Measurements from ENCODE around the gene GRAP2. TPM values are rescaled to one million over a fixed set of nuclear protein-coding genes. Genes with fewer than 3 reads are reported as not detected.
"Not testable (repeated sequence)": the region's sequence is repeated elsewhere in the genome, so short reads cannot be mapped to it uniquely, and the experiment has no call there.

The GRAP2 gene
- total RNA-seq, 1 donor from 2014 or later = not detected

DNA sequence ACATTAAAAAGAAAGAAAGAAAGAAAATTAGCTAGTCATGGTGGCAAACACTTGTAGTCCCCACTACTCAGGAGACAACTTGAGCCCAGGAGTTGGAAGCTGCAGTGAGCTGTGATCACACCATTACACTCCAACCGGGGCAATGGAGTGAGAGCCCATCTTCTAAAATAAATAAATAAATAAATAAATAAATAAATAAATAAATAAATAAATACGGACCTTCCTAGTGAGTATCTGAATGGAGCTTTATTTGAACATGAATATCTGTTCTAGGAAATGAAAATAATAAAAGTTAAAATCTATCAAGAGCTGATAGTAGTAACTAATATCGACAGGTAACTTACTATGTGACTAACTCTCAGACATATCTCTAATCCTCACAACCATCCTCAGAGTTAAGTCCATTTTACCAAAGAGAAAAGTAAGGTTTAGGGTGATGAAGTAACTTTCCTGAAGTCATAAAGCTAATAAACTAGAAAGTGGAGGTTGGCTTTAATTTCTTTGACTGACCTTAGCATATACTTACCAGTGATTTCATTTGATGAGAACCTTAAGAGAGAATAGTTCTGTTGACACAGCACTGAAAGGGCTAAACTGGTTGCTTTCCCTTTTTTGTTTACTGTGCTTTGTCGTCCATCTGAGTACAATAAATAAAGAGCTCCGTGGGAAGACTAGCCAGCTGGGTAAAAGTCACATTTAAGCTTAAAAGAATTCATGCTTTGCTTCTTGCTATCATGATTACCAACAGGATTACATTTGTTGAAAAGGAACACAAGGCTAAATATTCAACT, 29.7 kb upstream of the GRAP2 start:
- TF ChIP-seq, protein P1, sequence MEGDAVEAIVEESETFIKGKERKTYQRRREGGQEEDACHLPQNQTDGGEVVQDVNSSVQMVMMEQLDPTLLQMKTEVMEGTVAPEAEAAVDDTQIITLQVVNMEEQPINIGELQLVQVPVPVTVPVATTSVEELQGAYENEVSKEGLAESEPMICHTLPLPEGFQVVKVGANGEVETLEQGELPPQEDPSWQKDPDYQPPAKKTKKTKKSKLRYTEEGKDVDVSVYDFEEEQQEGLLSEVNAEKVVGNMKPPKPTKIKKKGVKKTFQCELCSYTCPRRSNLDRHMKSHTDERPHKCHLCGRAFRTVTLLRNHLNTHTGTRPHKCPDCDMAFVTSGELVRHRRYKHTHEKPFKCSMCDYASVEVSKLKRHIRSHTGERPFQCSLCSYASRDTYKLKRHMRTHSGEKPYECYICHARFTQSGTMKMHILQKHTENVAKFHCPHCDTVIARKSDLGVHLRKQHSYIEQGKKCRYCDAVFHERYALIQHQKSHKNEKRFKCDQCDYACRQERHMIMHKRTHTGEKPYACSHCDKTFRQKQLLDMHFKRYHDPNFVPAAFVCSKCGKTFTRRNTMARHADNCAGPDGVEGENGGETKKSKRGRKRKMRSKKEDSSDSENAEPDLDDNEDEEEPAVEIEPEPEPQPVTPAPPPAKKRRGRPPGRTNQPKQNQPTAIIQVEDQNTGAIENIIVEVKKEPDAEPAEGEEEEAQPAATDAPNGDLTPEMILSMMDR (conservative IDR thresholded peaks at IDR 0.05; ENCODE audit: low read depth, low read length) = no peak
- no peak for DNase-seq (ENCODE audit: low read depth)
- no peak overlapping the region for H3K4me3 ChIP-seq (ENCODE audit: low read depth, low read length)

DNA sequence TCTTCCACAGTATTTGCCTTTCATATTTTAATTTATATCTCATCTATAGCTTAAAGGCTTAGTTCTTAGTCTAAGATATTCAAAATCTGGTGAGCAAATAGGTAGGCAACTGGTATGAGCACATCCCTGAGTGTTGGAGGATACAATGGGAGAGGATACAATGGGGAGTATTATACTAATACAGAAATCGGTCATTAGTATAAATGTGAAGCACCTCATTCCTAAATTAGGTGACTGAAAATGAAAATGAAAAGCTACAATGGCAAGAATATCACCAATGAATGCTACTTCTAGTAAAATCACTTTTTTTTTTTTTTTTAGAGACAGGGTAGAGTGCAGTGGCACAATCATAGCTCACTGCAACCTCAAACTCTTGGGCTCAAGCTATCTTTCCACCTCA, 28.3 kb upstream of the GRAP2 start:
- TF ChIP-seq, protein P1 (conservative IDR thresholded peaks at IDR 0.05; ENCODE audit: low read depth, low read length) = no peak
- no peak for DNase-seq (ENCODE audit: low read depth)
- H3K4me3 ChIP-seq (ENCODE audit: low read depth, low read length) = no peak overlapping the region

DNA sequence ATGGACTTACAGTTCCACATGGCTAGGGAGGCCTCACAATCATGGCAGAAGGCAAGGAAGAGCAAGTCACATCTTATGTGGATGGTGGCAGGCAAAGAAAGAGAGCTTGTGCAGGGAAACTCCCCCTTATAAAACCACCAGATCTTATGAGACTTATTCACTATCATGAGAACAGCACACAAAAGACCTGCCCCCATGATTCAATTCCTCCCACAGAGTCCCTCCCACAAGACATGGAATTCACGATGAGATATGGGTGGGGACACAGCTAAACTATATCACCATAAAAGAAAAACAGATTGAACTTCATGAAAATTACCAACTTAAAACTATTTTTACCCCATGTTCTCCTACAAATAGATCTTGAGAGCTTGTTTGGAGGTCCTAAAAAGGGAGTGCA, 26.9 kb upstream of the GRAP2 start:
- TF ChIP-seq, protein P1 (conservative IDR thresholded peaks at IDR 0.05; ENCODE audit: low read depth, low read length) = no peak
- no peak for DNase-seq (ENCODE audit: low read depth)
- H3K4me3 ChIP-seq (ENCODE audit: low read depth, low read length) = no peak overlapping the region

DNA sequence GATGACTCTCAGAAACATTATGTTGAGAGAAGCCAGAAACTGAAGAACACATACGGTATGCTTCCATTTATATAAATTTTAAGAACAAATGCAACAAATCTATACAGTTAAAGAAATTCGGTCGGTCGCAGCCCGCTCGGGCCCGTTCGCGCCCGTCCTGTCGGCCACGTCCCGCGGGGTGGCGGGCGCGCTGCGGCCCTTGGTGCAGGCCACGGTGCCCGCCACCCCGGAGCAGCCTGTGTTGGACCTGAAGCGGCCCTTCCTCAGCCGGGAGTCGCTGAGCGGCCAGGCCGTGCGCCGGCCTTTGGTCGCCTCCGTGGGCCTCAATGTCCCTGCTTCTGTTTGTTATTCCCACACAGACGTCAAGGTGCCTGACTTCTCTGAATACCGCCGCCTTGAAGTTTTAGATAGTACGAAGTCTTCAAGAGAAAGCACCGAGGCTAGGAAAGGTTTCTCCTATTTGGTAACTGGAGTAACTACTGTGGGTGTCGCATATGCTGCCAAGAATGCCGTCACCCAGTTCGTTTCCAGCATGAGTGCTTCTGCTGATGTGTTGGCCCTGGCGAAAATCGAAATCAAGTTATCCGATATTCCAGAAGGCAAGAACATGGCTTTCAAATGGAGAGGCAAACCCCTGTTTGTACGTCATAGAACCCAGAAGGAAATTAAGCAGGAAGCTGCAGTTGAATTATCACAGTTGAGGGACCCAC, 25.6 kb upstream of the GRAP2 start:
- DNase-seq (ENCODE audit: low read depth); H3K4me3 ChIP-seq (ENCODE audit: low read depth, low read length): not testable (repeated sequence)

DNA sequence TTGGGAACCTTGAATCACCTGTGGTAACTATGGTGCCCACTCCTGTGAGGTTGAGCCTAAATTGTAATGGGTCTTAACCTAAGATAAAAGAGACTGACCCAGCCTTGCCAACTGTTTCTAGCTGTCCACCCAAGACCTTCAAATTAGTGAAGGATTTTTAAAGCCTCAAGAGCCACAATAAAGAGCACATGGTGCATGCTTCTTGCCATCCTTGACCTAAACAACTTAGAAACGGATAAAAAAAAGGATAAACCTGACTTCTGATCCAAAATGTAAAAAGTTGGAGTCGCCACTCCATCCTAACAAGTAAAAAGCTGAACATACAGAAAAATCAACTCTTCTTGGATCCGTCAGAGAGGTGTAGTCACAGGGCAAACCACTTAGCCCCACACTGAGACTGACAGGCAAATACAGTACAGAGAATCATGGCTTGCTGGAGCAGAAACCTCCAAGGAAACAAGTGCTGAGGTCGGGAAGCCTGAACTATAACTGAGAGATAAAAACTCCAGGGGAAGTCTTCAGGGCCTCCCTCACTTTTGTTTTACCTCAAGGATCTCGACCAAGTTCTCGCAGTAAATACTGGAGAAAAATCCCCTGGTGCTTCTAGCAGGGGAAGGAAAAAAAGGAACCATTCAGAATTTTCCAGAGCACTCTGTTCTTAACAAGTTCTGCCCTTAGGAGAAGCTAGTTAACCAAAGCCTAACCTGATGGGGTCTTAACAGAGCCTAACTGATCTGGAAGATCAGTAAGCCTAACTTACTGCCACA, 23.6 kb upstream of the GRAP2 start:
- H3K4me3 ChIP-seq (ENCODE audit: low read depth, low read length) = no peak overlapping the region
- DNase-seq (ENCODE audit: low read depth) = no peak
- TF ChIP-seq, protein P1 (conservative IDR thresholded peaks at IDR 0.05; ENCODE audit: low read depth, low read length) = no peak

DNA sequence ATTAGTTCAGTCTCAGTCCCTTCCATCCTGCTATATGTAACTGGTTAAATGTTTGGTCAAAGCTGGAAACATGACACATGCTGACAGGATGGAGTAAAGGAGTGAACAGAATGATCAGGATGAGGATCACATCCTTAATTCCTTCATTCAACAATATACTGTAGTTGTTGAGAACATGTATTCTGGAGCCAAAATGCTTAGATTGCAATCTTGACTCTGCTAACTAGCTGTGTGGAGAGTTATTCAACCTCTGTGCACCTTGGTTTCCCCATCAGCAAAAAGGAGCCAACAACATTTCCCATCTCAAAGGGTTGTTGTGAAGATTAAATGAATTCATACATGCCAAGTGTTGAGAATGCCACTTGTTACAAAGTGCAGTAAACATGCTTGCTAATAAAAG, 20.2 kb upstream of the GRAP2 start:
- TF ChIP-seq, protein P1 (conservative IDR thresholded peaks at IDR 0.05; ENCODE audit: low read depth, low read length) = no peak
- no peak for DNase-seq (ENCODE audit: low read depth)
- H3K4me3 ChIP-seq (ENCODE audit: low read depth, low read length) = no peak overlapping the region

DNA sequence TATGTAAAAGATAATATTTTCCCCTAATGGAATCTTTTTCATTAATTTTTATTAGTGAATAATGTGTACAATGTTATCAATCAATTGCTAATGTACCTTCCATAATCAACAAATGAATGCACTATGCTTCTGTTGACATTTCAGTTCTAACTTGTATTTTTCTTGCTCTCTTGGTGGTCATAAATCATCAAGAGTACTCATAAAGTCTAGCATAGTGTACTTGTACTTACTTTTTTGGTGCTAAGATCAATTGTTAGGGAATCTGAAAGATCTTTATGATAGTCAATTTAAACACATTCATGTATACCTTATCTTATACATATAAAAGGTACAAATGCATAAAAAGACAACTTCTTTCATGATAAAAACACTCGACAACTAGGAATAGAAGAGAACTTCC, 17.8 kb upstream of the GRAP2 start:
- no peak for DNase-seq (ENCODE audit: low read depth)
- TF ChIP-seq, protein P1 (conservative IDR thresholded peaks at IDR 0.05; ENCODE audit: low read depth, low read length) = no peak
- H3K4me3 ChIP-seq (ENCODE audit: low read depth, low read length) = no peak overlapping the region

DNA sequence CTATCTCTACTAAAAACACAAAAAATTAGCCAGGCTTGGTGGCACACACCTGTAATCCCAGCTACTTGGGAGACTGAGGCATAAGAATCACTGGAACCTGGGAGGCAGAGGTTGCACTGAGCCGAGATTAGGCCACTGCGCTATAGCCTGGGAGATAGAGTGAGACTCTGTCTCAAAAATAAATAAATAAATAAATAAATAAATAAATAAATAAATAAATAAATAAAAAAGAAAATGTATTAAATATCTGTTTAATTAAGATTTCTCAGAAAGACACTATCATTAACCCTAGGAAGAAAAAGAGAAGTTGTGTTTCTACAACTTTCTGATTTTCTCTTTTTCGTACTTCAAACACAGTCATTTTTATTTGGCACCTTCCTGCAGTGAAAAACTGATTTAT, 11.0 kb upstream of the GRAP2 start:
- DNase-seq (ENCODE audit: low read depth); H3K4me3 ChIP-seq (ENCODE audit: low read depth, low read length): not testable (repeated sequence)
